ENCODE measurements around the gene JARID2. TPM values are rescaled to one million over a fixed set of nuclear protein-coding genes. Genes with fewer than 3 reads are reported as not detected.

Gene JARID2
- total and polyA plus RNA-seq, 2 of the 8 experiments (the other 6 are each of a cell fraction or from before 2014, with no cell fraction given): 60.1 to 239 TPM

GRCh38 chr6:15569035-15569995 lies 323.4 kb downstream of the JARID2 start (continued):
- no peak for TF ChIP-seq KDM5A (IDR thresholded peaks at IDR 0.05; ENCODE audit: low read length)
- no peak for TF ChIP-seq JUN (IDR thresholded peaks at IDR 0.05; ENCODE audit: low read depth, low read length)
- no peak for TF ChIP-seq BRCA1 (IDR thresholded peaks at IDR 0.05; ENCODE audit: low read depth, low read length)
